ENCODE results near the gene SLC12A5.
"Not testable (repeated sequence)": the region's sequence is repeated elsewhere in the genome, so short reads cannot be mapped to it uniquely, and the experiment has no call there.

Gene SLC12A5

DNA sequence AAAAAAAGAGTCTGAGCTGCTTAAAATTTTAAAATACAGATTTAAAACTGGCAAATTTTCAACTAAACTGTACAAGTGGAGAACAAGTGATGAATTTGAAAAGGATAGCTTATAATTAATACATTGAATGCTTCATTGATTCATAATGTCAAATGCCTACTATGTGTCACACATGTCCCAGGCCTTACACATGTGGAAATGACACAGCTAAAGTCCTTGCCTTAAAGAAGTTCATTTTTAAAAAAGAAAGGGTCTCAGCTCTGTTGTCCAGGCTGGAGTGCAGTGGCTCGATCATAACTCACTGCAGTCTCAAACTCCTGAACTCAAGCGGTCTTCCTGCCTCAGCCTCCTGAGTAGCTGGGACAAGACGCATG is 55.8 kb downstream of the SLC12A5 start:
- DNase-seq, result no peak

DNA sequence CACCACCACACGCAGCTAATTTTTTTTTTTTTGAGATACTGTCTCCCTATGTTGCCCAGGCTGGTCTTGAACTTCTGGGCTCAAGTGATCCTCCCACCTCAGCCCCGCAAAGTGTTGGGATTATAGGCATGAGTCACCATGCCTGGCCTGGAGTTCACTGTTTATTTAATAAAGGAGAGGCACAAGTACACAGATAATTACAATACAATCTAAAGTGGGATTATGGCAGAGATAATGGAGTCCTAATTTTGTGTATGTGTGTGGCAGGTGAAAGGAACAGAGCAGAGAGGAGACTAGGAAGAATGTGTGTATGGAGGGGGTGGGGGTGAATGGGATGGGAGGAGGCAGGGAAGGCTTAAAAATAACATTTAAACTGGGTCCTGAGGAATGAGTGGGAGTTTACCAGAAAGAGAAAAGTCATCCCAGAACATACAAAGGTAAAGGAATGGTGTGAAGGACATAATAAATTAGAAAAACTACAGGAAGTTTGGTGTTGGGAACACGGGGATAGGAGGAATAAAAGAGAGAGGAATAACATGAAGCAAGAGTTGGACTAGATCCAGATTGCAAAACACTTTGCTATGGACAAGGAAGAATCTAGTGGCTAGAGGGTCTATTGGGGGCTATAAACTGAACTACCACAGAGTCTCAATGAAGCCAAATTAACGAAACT is 56.3 kb downstream of the SLC12A5 start:
- DNase-seq, result no peak

GRCh38 chr20:46087161-46087560 is 58.1 kb downstream of the SLC12A5 start:
- DNase-seq, result no peak

DNA sequence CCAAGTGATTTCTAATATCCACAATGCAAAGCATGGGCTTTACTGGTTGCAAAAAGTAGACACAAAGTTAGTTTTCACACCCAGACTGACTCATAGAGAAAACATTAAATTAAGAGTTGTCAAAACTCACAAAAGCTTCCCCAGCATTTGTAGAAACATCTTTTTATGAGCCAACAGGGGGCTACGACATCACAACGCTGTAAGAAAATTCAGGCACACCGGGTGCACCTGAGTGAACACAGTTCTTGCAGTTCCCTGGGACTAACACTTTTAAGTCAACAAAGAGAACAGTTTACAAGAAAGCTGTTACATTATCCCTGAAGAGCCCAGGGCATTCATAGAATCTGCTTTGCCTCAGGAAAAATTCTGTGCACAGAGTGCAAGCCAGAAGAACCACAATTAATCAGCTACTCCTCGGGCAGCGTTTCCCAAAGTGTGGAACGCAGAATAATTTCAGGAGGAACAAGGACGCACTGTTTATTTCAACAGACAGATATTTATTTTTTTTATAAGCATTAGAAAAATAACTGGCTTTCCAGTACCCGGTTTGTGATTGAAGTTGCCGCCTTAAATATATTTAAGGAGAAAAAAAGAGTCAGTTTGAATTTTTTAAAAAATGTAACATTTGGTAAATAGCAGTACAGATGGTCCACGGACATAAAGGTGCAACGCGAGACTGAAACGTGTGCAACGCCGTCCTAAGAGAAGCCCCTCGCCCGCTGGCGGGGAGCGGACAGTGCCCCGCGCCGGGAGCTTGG is 59.6 kb downstream of the SLC12A5 start:
- no peak for DNase-seq

- DNase-seq, result peak; percentile 48
These were observed 60.1 kb downstream of the SLC12A5 start for GRCh38 chr20:46089167-46089416.

- DNase-seq, result peak; percentile 91
These were observed 60.7 kb downstream of the SLC12A5 start, which contains the start of gene NCOA5 for GRCh38 chr20:46089417-46090388. TSS of gene NCOA5 (minus strand) at chr20:46089962. CDS start at chr20:46079424, 10,538 bp downstream.

DNA sequence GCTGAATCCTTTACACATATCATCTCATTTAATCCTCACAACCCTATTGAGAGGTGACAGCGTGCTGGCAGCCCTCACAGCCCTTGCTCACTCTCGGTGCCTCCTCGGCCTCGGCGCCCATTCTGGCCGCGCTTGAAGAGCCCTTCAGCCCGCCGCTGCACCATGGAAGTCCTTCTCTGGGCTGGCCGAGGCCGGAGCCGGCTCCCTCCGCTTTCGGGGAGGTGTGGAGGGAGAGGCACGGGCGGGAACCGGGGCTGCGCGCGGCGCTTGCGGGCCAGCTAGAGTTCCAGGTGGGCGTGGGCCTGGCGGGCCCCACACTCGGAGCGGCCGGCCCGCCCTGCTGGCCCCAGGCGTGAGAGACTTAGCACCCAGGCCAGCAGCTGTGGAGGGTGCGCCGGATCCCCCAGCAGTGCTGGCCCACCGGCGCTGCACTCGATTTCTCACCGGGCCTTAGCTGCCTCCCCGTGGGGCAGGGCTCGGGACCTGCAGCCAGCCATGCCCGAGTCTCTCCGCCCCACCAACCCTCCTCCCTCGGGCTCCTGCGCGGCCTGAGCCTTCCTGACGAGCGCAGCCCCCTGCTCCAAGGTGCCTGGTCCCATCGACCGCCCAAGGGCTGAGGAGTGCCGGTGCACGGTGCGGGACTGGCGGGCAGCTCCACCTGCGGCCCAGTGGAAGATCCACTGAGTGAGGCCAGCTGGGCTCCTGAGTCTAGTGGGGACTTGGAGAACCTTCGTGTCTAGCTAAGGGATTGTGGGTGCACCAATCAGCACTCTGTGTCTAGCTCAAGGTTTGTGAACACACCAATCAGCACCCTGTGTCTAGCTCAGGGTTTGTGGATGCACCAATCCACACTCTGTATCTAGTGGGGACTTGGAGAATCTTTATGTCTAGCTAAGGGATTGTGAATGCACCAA is 62.9 kb downstream of the SLC12A5 start:
- DNase-seq, result not testable (repeated sequence)

GRCh38 chr20:46093531-46093930 is 64.5 kb downstream of the SLC12A5 start:
- no peak for DNase-seq

DNA sequence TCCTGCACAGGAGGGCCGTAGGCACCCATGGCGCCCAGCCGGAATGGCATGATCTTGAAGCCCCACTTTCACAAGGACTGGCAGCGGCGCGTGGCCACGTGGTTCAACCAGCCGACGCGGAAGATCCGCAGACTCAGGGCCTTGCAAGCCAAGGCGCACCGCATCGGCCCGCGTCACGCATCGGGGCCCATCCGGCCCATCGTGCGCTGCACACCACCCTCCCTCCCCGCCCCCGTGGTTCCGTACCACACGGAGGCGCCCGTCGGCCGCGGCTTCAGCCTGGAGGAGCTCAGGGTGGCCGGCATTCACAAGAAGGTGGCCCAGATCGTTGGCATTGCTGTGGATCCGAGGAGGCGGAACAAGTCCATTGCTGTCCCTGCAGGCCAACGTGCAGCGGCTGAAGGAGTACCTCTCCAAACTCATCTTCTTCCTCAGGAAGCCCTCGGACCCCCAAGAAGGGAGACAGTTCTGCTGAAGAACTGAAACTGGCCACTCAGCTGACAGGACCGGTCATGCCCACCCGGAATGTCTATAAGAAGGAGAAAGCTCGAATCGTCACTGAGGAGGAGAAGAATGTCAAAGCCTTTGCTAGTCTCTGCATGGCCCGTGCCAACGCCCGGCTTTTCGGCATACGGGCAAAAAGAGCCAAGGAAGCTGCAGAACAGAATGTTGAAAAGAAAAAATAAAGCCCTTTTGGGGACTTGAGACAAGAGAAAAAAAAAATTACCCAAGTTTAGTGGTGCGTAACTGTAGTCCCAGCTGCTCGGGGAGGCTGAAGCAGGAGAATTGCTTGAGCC is 70.7 kb downstream of the SLC12A5 start:
- DNase-seq, result no peak

DNA sequence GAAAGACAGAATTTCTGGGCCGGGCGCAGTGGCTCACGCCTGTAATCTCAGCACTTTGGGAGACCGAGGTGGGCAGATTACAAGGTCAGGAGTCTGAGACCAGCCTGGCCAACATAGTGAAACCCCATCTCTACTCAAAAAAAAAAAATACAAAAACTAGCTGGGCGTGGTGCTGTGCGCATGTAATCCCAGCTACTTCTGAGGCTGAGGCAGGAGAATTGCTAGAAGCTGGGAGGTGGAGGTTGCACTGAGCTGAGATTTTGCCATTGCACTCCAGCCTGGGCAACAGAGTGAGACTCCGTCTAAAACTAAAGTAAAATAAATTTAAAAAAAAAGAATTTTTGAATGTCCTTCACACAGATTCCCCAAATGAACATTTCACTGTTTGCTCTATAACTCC is 71.4 kb downstream of the SLC12A5 start:
- DNase-seq, result not testable (repeated sequence)

DNA sequence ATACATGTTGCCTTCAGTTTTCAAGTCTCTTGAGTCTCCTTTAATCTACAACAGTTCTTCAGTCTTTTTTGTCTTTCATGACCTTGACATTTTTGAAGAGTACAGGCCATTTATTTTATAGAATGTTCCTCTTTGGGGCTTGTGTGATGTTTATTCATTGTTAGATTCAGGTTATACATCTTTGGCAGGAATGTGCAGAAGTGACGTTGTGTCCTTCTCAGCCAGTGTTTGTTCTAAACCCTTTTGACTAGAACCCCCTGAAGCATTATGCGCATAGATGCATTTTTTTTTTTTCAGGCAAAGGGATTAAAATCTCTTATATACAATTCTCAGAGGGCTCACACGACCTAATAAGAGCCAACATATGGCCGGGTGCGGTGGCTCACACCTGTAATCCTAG is 72.0 kb downstream of the SLC12A5 start:
- DNase-seq, result no peak

DNA sequence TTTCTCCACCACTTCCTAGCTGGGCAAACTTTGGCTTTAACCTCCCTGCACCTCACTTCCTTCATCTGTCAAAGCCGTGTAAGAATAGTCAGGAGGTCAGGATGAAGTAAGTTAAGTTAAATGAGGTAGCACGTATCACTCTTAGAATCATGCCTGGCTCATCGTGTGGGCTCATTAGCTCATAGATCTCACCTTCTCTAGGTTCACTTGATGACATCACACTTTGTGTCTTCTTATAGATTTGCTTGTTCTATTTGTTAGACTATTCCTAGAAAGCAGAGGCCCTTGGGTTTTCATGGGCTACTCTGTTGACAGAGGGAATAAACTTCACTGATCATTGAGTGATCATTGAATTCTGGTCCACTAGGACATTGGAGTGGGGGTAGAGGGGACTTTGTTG is 72.9 kb downstream of the SLC12A5 start:
- DNase-seq, result no peak

- DNase-seq, result no peak
These were observed 73.9 kb downstream of the SLC12A5 start for GRCh38 chr20:46102940-46103339.

DNA sequence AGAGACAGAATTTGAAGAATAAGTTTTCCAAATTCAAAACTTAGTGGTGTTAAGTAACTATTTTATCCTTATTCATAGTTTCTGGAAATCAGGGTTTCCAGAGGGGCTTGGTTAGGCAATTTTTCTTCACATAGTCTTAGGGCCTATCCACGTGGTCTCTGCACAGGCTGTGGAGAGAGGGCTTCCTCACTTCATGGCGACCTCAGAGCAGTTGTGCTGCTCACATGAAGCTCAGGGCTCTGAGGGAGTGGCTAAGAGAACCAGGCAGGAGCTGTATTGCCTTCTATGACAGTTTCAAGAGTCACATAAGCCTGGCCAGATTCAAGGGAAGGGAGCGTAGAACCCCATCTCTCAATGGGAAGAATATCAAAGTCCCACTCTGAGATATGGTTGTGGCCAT is 75.2 kb downstream of the SLC12A5 start:
- no peak for DNase-seq

DNA sequence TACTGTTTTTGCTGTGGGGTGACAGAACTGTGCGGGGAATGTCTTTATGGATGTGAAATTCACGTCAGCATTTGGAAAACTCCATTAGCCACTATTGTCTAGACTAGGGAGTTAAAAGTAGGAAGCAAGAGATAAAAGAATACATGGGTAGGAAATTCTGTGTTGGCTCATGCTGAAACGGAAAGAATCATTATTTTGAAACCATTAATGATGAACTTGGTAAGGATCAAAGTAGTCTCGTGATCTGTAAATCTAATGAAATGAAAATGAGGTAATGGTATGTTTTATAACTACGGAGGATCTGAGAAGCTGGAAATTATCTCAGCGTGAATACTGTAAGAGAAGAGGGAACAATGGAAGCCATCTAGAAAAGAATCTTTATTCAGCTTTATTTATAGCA is 78.0 kb downstream of the SLC12A5 start:
- DNase-seq, result no peak

GRCh38 chr20:46108435-46108841 is 79.4 kb downstream of the SLC12A5 start:
- DNase-seq, result no peak

- DNase-seq, result no peak
These were observed 80.0 kb downstream of the SLC12A5 start for GRCh38 chr20:46108976-46109375.
